Natural killer cell (primary cell): ENCODE measurements around the gene ACSM3. TPM values are rescaled to one million over a fixed set of nuclear protein-coding genes. Genes with fewer than 3 reads are reported as not detected.

Source experiments
- ATAC-seq, 3 donors: fragments of 150-1000 bp in 2 of 3; fragments of 200-7000 bp in 1 of 3; cut with Tn5 transposase; 1 replicate in 1 of 3; 2 replicates in 2 of 3; pipeline ENCODE4 v1.10.0; 2021; ENCODE audit warnings: mild to moderate bottlenecking in 2 of 3, moderate library complexity in 2 of 3
- DNase-seq, 2 donors: peaks; one replicate each; pipeline versions ENCODE4 v3.0.0 to v3.0.0-alpha.2; 2013 to 2021; ENCODE audit warnings: mixed read lengths in 1 of 2
- H3K27ac ChIP-seq: one replicate; pipeline ENCODE4 v1.5.1; 2013; ENCODE audit warnings: mild to moderate bottlenecking, low read length
- H3K27me3 ChIP-seq: one replicate; pipeline ENCODE4 v1.6.1; 2013; ENCODE audit warnings: low read length; ENCODE audit not compliant: control insufficient read depth, insufficient read depth
- H3K36me3 ChIP-seq: one replicate; pipeline ENCODE4 v1.6.1; 2013; ENCODE audit warnings: low read length; ENCODE audit not compliant: control insufficient read depth, insufficient read depth
- H3K4me1 ChIP-seq: one replicate; pipeline ENCODE4 v1.6.1; 2013; ENCODE audit warnings: low read length; ENCODE audit not compliant: control insufficient read depth, insufficient read depth
- H3K4me3 ChIP-seq: one replicate; pipeline ENCODE4 v1.5.1; 2013; ENCODE audit warnings: low read length
- H3K9me3 ChIP-seq: one replicate; pipeline ENCODE4 v1.6.1; 2013; ENCODE audit warnings: low read length; ENCODE audit not compliant: control insufficient read depth, insufficient read depth
- H3K27ac Mint-ChIP-seq, 2 donors: one replicate each; pipeline ENCODE4 v1.8.0; 2022; ENCODE audit warnings: mild to moderate bottlenecking in 2 of 2, mixed read lengths in 2 of 2, moderate library complexity in 1 of 2
- H3K27me3 Mint-ChIP-seq, 2 donors: one replicate each; pipeline ENCODE4 v1.8.0; 2022; ENCODE audit warnings: low read depth in 2 of 2, mixed read lengths in 2 of 2
- H3K36me3 Mint-ChIP-seq: one replicate; pipeline ENCODE4 v1.8.0; 2022; ENCODE audit warnings: mixed read lengths
- H3K4me1 Mint-ChIP-seq, 2 donors: one replicate each; pipeline ENCODE4 v1.8.0; 2022; ENCODE audit warnings: mixed read lengths in 2 of 2
- H3K4me3 Mint-ChIP-seq: one replicate; pipeline ENCODE4 v1.8.0; 2022; ENCODE audit warnings: mild to moderate bottlenecking, moderate library complexity, mixed read lengths
- H3K9me3 Mint-ChIP-seq, 2 donors: one replicate each; pipeline ENCODE4 v1.8.0; 2022; ENCODE audit warnings: mixed read lengths in 2 of 2
- CTCF ChIP-seq: fragments of 200-600 bp; IDR thresholded peaks from one replicate; pipeline ENCODE4 v1.8.0; 2022; ENCODE audit warnings: antibody characterized with exemption
- WGBS: methylation state at CpG from one replicate; pipeline ENCODE4 v1.1.7; 2013; ENCODE audit warnings: missing lambda C conversion rate; ENCODE audit not compliant: insufficient coverage; 5-methylcytosine and 5-hydroxymethylcytosine counted together
- intact Hi-C: fragments of 100-400 bp; cut with micrococcal nuclease; formaldehyde crosslinking; loops from one replicate; pipeline ENCODE4 v1.14.2; 2022
- total RNA-seq, 4 donors: library from RNA; stranded (reverse); fragments of 120-200 nt in 1 of 4; gene quantifications; one replicate each; pipeline versions ENCODE4 v1.2.3 to v1.2.4, GENCODE V29; 2013 to 2022

ACSM3 gene
- total RNA-seq, 3 donors from 2014 or later (not counting 1 experiment from before 2014, with no cell fraction given): 3.7 to 4.4 (median 4.4) TPM

GRCh38 chr16:20766294-20766693, 2.5 kb downstream of the ACSM3 start:
- no peaks in the 10 kb centered on the region for H3K27me3 Mint-ChIP-seq
- WGBS: 91% methylated on average over 5 of the region's 5 CpGs
- intact Hi-C loops: no loop called here
- no peaks in the 10 kb centered on the region for H3K9me3 Mint-ChIP-seq
- Histone ChIP-seq H3K27me3 (no peaks in the 10 kb centered on the region), H3K36me3 (no peaks in the 10 kb centered on the region), H3K9me3 (no peaks in the 10 kb centered on the region), H3K4me3 (no peak overlapping the region), H3K27ac (no peak overlapping the region), H3K4me1 (peaks cover 4% of the 10 kb centered on the region)
- no peak for TF ChIP-seq CTCF
- no peak overlapping the region for H3K4me3 Mint-ChIP-seq
- DNase-seq (no peak), ATAC-seq (no peak)
- peaks cover 15 to 24% of the 10 kb centered on the region in 2 donors for H3K4me1 Mint-ChIP-seq
- no peaks in the 10 kb centered on the region for H3K36me3 Mint-ChIP-seq
- no peak overlapping the region for H3K27ac Mint-ChIP-seq

- Histone ChIP-seq H3K9me3 (no peaks in the 10 kb centered on the region), H3K4me3 (no peak overlapping the region), H3K4me1 (peaks cover 4% of the 10 kb centered on the region), H3K27ac (no peak overlapping the region), H3K36me3 (no peaks in the 10 kb centered on the region), H3K27me3 (no peaks in the 10 kb centered on the region)
- H3K27me3 Mint-ChIP-seq: no peaks in the 10 kb centered on the region
- intact Hi-C loops: no loop called here
- no peak for DNase-seq
- ATAC-seq: no peak
- H3K36me3 Mint-ChIP-seq: no peaks in the 10 kb centered on the region
- no peak for TF ChIP-seq CTCF
- no peak overlapping the region for H3K4me3 Mint-ChIP-seq
- H3K27ac Mint-ChIP-seq: no peak overlapping the region
- H3K4me1 Mint-ChIP-seq: peaks cover 8 to 17% of the 10 kb centered on the region in 2 donors
- H3K9me3 Mint-ChIP-seq: no peaks in the 10 kb centered on the region
Observed at GRCh38 chr16:20767577-20767976, 3.8 kb downstream of the ACSM3 start.

GRCh38 chr16:20768121-20768520, 4.3 kb downstream of the ACSM3 start:
- Mint-ChIP-seq H3K36me3 (no peaks in the 10 kb centered on the region), H3K4me3 (no peak overlapping the region), H3K27me3 (no peaks in the 10 kb centered on the region), H3K4me1 (peaks cover 6 to 11% of the 10 kb centered on the region in 2 donors), H3K9me3 (no peaks in the 10 kb centered on the region), H3K27ac (no peak overlapping the region)
- peaks cover 3% of the 10 kb centered on the region for H3K4me1 ChIP-seq
- intact Hi-C loops: no loop called here
- 89% methylated on average over 1 of the region's 1 CpG for WGBS
- no peak overlapping the region for H3K27ac ChIP-seq
- H3K4me3 ChIP-seq: no peak overlapping the region
- TF ChIP-seq CTCF: no peak
- ATAC-seq: no peak
- no peaks in the 10 kb centered on the region for H3K9me3 ChIP-seq
- no peaks in the 10 kb centered on the region for H3K27me3 ChIP-seq
- no peak for DNase-seq
- H3K36me3 ChIP-seq: no peaks in the 10 kb centered on the region

- no peak overlapping the region for H3K27ac Mint-ChIP-seq
- DNase-seq: no peak
- Histone ChIP-seq H3K4me3 (no peak overlapping the region), H3K4me1 (no peaks in the 10 kb centered on the region), H3K36me3 (no peaks in the 10 kb centered on the region), H3K9me3 (no peaks in the 10 kb centered on the region), H3K27me3 (no peaks in the 10 kb centered on the region), H3K27ac (no peak overlapping the region)
- no peak overlapping the region for H3K4me3 Mint-ChIP-seq
- H3K9me3 Mint-ChIP-seq: no peaks in the 10 kb centered on the region
- no peak for TF ChIP-seq CTCF
- ATAC-seq: no peak
- H3K36me3 Mint-ChIP-seq: no peaks in the 10 kb centered on the region
- intact Hi-C loops: no loop called here
- H3K4me1 Mint-ChIP-seq: peaks cover 3 to 4% of the 10 kb centered on the region in 2 donors
- H3K27me3 Mint-ChIP-seq: no peaks in the 10 kb centered on the region
- WGBS: 64% methylated on average over 1 of the region's 1 CpG
Observed at GRCh38 chr16:20768818-20769217, 5.0 kb downstream of the ACSM3 start.
